GM19452 (cell line): ENCODE results near the gene HSPBP1.

Experiments
- ATAC-seq: cut with Tn5 transposase; IDR thresholded peaks from one replicate; pipeline ENCODE4 v1.9.1; 2021; ENCODE audit not compliant: unreplicated experiment

HSPBP1 gene

DNA sequence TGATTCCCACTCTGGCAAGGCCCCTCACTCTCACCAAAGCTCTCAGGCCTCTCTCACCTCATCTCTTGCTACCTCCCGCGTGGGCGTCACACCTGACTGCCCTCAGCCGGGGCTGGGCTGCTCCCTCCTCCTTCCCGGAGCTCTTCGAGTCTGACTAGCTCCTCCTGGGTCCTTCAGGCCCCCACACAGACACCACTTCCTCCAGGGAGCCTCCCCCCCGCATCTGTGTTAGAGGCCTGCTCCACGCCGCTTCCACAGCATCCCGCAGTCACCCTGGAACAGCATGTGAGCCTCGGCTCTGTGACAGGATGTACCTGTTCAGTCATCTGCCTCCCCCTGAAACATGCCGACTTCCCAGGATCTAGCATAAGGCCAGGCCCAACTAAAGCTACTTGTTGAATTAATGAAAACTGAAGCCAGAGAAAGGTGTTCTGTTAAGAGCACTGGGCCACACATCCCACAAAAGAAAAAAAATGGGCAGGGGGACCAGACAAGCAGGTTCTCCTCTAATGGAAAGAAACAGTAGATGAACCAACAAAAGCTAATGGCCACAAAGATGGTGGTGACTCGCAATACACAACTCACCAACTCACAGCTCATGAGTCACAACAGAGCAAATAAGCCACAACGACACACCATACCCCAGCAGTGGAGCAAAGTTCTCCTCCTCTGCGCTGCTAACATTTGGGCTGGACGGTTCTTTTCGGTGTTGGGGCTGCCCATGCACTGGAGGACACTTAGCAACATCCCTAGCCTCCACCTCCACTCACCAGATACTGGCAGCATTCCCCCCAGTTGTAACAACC is 24.1 kb downstream of the HSPBP1 start:
- no peak for ATAC-seq

DNA sequence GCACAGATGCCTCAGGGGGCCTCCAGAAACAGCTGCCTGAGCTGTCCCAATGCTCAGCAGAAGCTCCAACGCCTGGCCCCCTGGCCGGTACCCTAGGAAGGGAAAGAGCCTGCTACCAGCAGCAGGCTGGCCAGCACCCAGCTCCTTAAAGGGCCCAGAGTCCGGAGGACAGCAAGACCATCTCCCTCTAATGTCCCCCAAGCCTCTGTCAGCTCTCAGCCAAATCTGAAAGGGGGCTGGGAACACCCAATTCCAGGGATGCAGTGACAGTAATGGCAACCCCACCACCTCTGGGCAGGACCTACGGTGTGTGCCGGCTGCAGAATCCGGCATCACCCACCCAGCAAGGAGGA is 25.3 kb downstream of the HSPBP1 start:
- no peak for ATAC-seq

- ATAC-seq: peak; percentile 43
Observed at GRCh38 chr19:55253842-55254624, 25.9 kb downstream of the HSPBP1 start.

- ATAC-seq: no peak
Observed at GRCh38 chr19:55252760-55253663, 26.9 kb downstream of the HSPBP1 start.

GRCh38 chr19:55251341-55252081 is 28.4 kb downstream of the HSPBP1 start:
- no peak for ATAC-seq

GRCh38 chr19:55250262-55251036 is 29.5 kb downstream of the HSPBP1 start:
- ATAC-seq: no peak

- no peak for ATAC-seq
Observed at GRCh38 chr19:55249841-55250240, 30.1 kb downstream of the HSPBP1 start.

DNA sequence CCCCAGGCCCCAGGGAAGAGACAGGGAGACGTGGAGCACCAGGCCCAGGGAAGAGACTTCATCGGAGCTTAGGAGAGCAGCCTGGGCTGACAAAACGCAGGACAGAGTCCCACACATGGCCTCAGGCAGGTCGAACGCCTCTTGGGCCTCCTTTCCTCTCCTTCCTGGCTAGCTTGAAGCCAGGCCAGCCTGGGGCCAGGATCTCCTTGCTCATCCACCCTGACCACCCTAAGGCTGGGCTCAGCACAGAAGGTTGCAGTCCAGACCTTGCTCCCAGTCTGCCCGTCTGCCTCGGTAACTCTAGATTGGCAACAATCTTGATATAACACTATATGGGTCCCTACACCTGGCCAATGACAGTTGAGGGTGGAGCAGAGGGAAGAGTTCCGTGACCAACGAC is 31.2 kb downstream of the HSPBP1 start:
- no peak for ATAC-seq

DNA sequence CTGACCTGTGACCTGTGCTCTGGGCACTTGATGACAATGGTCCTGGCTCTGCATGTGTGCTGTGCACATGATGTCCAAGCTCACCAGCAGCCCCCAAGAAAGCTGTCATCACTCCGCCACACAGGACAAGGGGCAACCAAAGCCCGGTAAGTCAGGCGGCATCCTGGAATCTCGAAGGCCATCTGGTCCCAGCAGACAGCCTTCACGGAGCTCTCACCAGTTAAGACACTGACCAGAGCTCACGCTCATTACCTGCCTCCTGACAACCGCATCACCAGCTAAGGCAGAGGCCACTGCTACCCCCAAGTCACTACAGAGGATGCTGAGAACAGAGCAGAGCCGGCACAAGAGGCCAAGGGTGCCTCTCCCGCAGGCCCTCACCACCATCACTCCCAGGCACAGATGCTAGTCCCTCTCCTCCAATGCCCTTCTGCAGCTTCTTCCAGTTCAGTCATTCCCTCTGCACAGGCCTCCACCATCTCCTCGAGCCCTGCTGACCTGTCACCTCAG is 31.7 kb downstream of the HSPBP1 start:
- no peak for ATAC-seq

GRCh38 chr19:55247621-55248099 is 32.2 kb downstream of the HSPBP1 start:
- ATAC-seq: no peak

GRCh38 chr19:55246462-55247451 is 33.2 kb downstream of the HSPBP1 start:
- no peak for ATAC-seq

DNA sequence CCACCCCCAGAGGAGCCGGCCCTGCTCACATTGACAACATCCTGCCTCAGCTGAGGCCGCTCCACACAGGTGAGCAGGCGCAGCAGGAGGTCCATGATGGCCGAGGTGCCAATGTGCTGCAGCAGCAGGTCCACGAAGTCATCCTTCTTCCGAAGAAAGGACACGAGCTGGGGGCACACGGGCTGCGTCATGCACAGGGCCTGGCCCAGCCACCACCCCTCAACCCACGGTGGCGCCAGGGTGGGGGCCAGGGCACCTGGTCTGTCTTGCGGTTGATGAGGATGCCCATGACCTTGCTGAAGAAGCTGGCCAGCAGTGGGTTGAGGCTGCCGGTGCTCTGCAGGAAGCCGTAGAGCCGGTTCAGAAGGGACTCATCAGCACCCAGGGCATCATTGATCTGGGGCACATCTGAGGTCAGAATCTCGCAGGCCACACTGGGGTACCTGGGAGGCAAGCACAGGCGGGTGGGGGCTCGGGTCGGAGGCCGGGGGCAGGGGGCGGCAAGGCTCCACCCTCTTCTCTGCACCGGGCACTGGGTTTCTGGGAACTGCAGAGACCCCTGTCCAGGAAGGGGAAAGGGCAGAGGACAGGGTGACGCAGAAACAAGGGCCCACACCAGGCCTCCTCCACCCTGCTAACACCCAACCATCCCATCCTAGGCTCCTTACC is 34.5 kb downstream of the HSPBP1 start:
- no peak for ATAC-seq

DNA sequence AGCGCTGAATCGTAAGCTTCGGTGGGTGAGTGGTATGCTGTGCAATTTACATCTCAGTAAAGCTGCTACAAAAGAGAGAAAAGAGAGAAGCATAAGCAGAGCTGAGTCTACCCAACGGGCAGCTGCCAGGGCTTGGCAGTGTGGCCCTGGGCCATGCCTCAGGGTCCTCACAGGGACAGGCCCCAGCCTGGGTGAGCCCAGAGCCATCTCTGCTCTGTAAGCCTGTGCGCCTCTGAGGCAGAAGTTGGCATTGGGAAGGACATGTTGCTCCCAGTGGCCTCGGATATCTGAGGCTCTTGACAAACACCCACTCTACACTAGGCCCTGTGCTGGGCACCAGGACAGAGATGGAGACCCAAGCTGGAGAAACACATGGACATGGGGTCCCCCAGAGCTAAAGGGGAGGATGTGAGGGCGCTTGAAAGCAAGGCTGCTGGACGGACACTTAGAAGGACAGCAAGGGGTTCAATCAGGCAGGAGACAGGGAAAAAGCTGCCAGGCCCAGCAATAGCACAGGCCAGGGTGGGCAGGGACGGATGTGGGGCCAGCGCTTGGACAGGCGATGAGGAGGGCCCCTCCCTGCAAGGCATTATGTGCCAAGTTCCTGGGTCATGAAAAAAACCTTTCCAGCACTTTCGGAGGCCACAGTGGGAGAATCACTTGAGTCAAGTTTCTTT is 35.8 kb downstream of the HSPBP1 start:
- ATAC-seq: no peak

DNA sequence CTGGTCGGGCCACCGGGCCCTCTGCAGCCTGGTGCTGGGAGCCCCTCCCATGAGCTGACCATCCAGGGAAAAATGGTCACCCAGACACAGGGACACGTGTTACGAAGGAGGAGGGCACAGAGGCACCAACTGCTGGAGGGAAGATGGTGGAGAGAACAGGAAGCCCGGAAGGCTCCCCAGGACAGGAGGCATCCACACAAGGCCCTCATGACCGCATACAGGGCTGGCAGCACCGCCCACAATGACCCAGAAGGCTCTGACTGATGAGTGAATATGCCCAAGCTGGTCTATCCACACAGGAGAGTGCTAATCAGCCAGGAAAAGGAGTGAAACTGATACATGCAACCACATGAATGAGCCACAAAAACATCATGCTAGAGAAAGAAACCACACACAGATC is 37.4 kb downstream of the HSPBP1 start:
- no peak for ATAC-seq

DNA sequence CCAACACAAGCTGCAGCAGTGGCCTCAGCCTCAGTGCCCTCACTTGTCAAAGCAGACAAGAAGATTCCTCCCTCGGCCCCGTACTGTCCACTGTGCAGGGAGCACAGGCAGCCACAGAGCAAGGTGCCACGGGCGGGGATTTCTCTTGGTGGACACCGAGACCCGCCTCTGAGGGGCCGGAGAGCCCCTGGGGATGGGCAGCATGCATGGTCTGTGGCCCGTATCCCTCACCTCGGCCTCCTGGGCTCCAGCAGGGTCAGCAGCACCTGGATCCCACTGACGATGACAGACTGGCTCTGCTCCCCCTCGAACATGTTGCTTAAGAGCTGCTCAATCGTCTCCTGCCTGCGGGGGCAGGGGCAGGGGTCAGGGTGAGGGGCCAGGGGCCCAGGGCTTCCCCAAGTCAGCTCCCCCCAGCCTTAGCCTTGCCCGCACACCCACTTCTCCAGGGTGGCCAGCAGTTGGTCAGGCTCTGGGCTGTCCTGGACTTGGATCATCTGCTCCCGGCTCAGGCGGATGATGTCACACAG is 37.9 kb downstream of the HSPBP1 start:
- no peak for ATAC-seq

DNA sequence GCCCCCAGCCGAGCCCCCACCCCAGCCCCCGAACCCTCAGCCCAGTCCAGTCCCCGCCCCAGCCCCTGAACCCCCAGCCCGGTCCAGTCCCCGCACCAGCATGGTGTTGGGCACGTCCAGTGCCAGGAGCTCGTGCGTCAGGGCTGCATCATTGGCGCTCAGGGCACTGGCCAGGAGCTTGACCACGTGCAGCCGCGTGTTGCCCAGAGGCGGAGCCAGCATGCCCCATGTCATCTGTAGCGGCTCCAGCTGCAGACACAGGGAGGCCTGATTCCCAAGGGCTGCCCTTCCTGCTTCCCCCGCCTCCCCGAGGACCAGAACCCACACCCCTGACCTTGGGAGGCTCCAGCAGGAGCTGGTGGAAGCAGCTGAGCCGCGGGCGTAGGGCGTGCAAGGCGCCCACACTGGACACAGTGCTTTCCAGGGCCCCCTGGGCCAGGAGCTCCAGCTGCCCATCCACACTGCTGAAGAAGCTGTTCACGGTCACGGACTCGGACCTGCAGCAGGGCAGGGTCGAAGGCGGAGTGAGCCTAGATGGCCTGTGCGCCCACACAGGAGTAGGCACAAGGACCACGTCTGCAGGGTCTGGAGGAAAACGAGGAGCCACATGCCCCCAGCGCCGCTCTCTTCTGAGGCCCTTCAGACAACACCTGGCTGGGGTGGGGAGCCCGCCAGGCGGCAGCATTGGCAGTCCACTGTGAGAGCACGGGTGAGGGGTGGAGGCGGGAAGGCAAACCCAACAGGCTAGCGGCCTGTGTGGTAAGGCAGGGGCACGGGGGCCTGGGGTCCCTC is 38.6 kb downstream of the HSPBP1 start:
- ATAC-seq: no peak
